Measurements from ENCODE around the gene SFTPD. TPM values are rescaled to one million over a fixed set of nuclear protein-coding genes. Genes with fewer than 3 reads are reported as not detected.
"Not testable (repeated sequence)": the region's sequence is repeated elsewhere in the genome, so short reads cannot be mapped to it uniquely, and the experiment has no call there.

The SFTPD gene
- 0.29 TPM in 1 of 2 replicates, not detected in the other for total RNA-seq

- Mint-ChIP-seq H3K36me3 (ENCODE audit: low read depth) (peaks cover 2% of the 10 kb centered on the region), H3K27me3 (peaks cover 8% of the 10 kb centered on the region), H3K4me3 (no peak within 1 kb of the TSS), H3K27ac (no peak within 1 kb of the TSS), H3K9me3 (peaks cover 25% of the 10 kb centered on the region), H3K4me1 (no peaks in the 10 kb centered on the region)
- intact Hi-C loops (cut with micrococcal nuclease): no loop called here
- ATAC-seq (ENCODE audit: low read depth) (no peak), DNase-seq (no peak)
- TF ChIP-seq CTCF (IDR thresholded peaks at IDR 0.05): no peak
- ChIA-PET POLR2A (no interaction called here), CTCF (no interaction called here)
Observed at GRCh38 chr10:79948976-79949722, at the start of gene SFTPD. TSS of gene SFTPD (minus strand) at chr10:79949105. CDS start at chr10:79946659, 2,446 bp downstream.

- no peaks in the 10 kb centered on the region for H3K9me3 Mint-ChIP-seq
- H3K27ac Mint-ChIP-seq: no peak overlapping the region
- H3K27me3 Mint-ChIP-seq: peaks cover 19% of the 10 kb centered on the region
- ChIA-PET CTCF (no interaction called here), POLR2A (no interaction called here)
- intact Hi-C loops (cut with micrococcal nuclease): no loop called here
- H3K4me3 Mint-ChIP-seq: no peak overlapping the region
- no peaks in the 10 kb centered on the region for H3K36me3 Mint-ChIP-seq (ENCODE audit: low read depth)
- no peaks in the 10 kb centered on the region for H3K4me1 Mint-ChIP-seq
- no peak for TF ChIP-seq CTCF (IDR thresholded peaks at IDR 0.05)
- DNase-seq: no peak
- no peak for ATAC-seq (ENCODE audit: low read depth)
Observed at GRCh38 chr10:79995979-79996634, 47.2 kb upstream of the SFTPD start.

GRCh38 chr10:79994556-79994955 is 45.7 kb upstream of the SFTPD start:
- Mint-ChIP-seq H3K27ac (no peak overlapping the region), H3K36me3 (ENCODE audit: low read depth) (peaks cover 2% of the 10 kb centered on the region), H3K9me3 (peaks cover 8% of the 10 kb centered on the region), H3K4me1 (no peaks in the 10 kb centered on the region), H3K27me3 (peaks cover 13% of the 10 kb centered on the region), H3K4me3 (no peak overlapping the region)
- ATAC-seq (ENCODE audit: low read depth) (no peak), DNase-seq (no peak)
- POLR2A ChIA-PET: no interaction called here
- TF ChIP-seq CTCF (IDR thresholded peaks at IDR 0.05): no peak
- CTCF ChIA-PET: no interaction called here
- intact Hi-C loops (cut with micrococcal nuclease): no loop called here

GRCh38 chr10:79988199-79988598 is 39.3 kb upstream of the SFTPD start:
- ATAC-seq (ENCODE audit: low read depth); H3K4me3 Mint-ChIP-seq; POLR2A ChIA-PET; H3K36me3 Mint-ChIP-seq (ENCODE audit: low read depth); intact Hi-C loops (cut with micrococcal nuclease); DNase-seq; H3K27ac Mint-ChIP-seq; H3K4me1 Mint-ChIP-seq; CTCF ChIA-PET: not testable (repeated sequence)
- peaks cover 29% of the 10 kb centered on the region for H3K27me3 Mint-ChIP-seq
- peaks cover 14% of the 10 kb centered on the region for H3K9me3 Mint-ChIP-seq

GRCh38 chr10:79986661-79987060 is 37.8 kb upstream of the SFTPD start:
- ATAC-seq (ENCODE audit: low read depth); CTCF ChIA-PET: not testable (repeated sequence)

GRCh38 chr10:79985481-79986072 is 36.7 kb upstream of the SFTPD start:
- ChIA-PET CTCF (no interaction called here), POLR2A (no interaction called here)
- no peak for DNase-seq
- no peak for ATAC-seq (ENCODE audit: low read depth)
- Mint-ChIP-seq H3K4me1 (peaks cover 11% of the 10 kb centered on the region), H3K27me3 (peaks cover 40% of the 10 kb centered on the region), H3K4me3 (no peak overlapping the region), H3K27ac (no peak overlapping the region), H3K36me3 (ENCODE audit: low read depth) (peaks cover 2% of the 10 kb centered on the region), H3K9me3 (peaks cover 14% of the 10 kb centered on the region)
- intact Hi-C loops (cut with micrococcal nuclease): no loop called here
- no peak for TF ChIP-seq CTCF (IDR thresholded peaks at IDR 0.05)

More at GRCh38 chr10:79986661-79987060, 37.8 kb upstream of the SFTPD start:
- peaks cover 14% of the 10 kb centered on the region for H3K9me3 Mint-ChIP-seq
- H3K4me1 Mint-ChIP-seq; H3K4me3 Mint-ChIP-seq; POLR2A ChIA-PET; intact Hi-C loops (cut with micrococcal nuclease); H3K27ac Mint-ChIP-seq; DNase-seq; H3K36me3 Mint-ChIP-seq (ENCODE audit: low read depth): not testable (repeated sequence)
- peaks cover 33% of the 10 kb centered on the region for H3K27me3 Mint-ChIP-seq
